ENCODE measurements around the gene HIPK4.
"Not testable (repeated sequence)": the region's sequence is repeated elsewhere in the genome, so short reads cannot be mapped to it uniquely, and the experiment has no call there.

Gene HIPK4

GRCh38 chr19:40392894-40393517, 3.0 kb upstream of the HIPK4 start:
- no peak for DNase-seq

DNA sequence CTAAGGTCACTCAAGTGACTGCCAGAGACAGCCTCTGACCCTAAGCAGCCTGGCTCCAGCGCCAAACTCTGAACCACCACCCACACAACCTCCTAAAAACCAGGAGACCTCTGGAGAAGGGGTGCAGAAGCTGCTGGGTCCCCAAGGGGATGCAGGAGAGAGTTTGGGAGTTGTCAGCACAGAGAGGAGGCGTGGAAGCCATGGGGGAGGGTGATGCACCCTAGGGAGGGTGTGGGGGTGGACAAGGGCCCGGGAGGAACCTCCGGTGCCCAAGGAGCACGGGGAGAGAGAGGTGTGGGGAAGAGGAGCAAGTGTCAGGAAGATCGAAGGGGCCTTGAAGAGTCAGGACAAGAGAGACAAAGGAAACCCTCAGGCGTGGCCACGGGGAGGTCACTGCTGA, 2.1 kb upstream of the HIPK4 start:
- DNase-seq: no peak

DNA sequence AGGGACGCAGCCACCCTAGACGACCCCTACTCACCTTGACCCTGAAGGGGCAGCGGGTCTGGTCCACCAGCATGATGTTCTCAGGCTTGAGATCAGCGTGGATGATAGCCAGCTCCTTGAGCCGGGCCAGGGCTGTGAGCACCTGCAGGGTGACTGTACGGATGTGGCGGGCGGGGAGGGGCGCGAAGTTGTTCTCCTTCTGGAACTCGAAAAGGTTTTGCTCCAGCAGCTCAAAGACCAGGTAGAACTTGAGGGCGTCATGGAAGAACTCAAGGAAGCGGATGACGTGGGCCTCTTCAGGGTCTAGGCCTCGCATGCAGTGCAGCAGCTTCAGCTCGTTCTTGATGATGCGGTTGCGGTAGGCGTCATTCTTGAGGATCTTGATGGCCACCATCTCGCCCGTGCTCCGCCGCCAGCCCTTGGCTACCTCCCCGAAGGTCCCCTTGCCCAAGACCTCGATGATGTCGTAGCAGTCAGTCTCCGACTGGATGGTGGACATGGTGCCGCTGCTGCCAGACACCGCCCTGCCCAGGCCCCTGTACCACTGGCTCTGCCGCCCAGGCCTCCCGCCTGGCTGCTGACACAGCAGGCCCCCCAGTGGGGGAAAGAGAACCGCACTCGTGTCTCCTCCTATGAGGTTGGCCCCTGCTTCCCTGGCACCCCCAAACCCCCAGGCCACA, 437 bp downstream of the HIPK4 start:
- no peak for DNase-seq

- no peak for DNase-seq
Observed at GRCh38 chr19:40388481-40388880, 1.5 kb downstream of the HIPK4 start.

DNA sequence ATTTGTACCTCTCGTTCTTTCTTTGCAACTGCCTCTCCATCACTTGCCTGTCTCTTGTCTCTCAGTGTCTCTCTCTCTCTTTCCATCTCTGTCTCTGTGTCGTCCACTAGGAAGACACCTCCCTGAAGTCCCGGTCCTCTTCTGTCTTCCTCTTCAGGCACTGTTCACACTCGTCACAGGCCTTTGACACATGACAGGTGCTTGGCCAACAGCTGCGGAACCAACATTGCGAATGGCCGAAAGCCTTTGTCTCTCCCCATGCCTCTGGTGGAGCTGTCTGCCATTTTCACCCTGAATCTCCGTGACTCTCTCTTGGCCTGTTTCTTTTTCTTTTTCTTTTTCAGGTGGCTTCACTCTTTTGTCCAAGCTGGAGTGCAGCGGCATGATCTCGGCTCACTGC, 2.8 kb downstream of the HIPK4 start:
- DNase-seq: no peak

DNA sequence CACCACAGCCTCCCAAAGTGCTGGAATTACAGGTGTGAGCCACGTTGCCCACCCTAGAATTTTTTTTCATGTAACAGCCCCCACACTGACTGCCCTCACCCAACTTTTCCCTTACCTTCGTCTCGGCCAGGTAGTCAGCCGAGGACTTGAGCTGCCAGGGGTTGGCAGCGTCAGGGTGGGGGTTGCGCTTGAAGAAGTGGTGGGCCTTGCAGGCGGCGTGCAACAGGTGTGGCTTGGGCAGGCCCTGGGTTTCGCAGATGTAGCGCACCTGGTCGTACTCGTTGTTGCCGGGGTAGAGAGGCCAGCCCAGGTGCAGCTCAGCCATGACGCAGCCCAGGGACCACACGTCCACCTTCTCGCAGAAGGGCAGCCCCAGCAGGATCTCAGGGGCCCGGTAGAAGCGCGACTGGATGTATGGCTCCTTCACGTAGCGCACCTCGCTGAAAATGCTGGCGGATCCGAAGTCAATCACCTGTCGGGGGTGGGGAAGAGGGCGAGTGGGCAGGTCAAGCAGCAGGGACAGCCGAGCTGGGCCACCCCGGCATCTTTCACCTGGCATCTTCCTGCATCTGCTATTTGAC, 6.2 kb downstream of the HIPK4 start:
- no peak for DNase-seq

DNA sequence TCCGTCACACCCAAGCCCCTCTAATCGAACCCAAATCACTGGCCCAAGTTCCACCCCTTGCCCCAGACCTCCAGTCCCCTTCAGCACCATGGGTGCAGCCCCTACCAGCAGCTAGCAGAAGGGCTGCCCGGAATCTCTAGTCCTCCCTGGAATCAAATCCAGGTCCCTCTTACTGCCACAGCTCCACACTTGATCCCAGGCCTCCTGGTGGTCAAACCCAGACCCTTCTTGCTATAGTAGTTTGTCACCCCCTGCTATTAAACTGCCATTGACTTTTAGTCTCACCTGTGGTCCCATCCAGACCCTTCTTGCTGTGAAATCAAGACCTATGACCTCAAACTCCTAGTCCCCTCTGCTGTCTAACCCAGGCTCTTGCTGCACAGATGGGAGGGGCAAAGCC, 8.7 kb downstream of the HIPK4 start:
- no peak for DNase-seq

GRCh38 chr19:40380199-40381037, 9.6 kb downstream of the HIPK4 start:
- no peak for DNase-seq

DNA sequence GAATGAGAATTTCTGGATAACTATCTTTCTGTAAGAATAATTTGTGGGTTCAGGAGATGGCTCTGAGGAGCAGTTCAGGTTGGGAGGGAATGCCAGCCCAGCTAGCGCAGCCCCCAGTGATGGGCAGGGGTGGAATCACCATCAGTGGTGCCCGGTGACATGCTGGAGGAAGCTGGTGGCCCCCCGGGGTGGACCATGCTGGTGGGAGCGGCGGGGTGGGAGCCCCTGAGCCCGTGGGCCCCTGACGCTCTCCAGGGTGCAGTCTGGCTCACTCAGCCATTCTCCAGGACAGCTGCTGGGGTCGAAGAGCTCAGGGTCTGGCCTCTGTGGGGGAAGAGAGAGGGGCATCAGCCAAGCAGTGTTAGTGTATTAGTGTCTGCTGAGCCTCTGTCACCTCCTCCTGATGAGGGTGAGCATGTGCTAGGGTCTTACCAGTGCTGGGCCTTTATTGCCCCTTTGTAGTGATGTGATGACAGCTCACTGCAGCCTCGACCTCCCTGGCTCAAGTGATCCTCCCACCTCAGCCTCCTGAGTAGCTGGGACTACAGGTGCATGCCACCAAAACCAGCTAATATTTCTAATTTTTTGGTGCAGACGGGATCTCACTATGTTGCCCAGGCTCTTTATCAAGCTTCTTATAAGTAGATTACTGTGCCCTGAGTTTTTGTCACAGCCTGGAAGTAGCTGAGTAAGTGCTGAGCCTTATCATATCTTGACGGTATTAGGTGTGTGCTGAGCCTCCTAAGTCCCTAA, 10.4 kb downstream of the HIPK4 start:
- DNase-seq: no peak

DNA sequence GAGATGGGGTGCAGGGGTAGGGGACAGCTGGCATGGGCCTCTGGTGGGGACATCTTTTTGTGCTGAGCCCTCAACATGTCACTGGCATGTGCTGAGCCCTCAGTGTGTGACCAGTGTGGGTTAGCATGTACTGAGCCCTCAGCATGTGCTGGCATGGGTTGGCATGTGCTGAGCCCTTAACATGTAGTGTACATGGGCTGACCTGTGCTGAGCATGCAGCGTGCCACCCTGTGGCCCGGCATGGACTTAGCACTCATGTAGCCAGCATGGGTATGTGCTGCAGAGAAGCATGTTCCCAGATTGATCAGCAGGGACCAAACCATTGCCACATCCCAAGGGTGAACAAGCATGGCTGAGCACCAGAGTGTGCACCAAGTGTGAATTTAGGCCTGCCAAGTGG, 11.5 kb downstream of the HIPK4 start:
- no peak for DNase-seq

GRCh38 chr19:40377876-40378385, 12.1 kb downstream of the HIPK4 start:
- no peak for DNase-seq

DNA sequence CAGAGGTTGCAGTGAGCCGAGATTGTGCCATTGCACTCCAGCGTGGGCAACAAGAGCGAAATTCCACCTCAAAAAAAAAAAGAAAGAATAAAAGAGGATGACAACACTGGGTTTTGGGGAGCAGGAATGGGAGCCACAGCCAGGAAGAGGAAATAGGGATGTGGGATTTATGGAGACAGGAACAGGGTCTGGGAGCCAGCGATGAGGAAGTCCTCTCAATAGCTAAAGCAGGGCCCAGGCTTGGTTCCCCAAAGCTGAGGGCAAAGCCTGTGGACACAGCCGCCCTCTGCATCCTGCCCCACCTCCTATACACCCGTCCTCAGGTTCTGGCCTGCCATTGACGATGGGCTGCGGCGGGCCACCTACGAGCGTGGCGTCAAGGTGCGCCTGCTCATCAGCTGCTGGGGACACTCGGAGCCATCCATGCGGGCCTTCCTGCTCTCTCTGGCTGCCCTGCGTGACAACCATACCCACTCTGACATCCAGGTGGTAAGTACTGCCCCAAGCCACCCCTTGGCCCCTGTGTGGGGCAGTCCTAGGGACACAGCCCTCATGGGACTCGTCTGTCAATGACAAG, 13.6 kb downstream of the HIPK4 start:
- no peak for DNase-seq

DNA sequence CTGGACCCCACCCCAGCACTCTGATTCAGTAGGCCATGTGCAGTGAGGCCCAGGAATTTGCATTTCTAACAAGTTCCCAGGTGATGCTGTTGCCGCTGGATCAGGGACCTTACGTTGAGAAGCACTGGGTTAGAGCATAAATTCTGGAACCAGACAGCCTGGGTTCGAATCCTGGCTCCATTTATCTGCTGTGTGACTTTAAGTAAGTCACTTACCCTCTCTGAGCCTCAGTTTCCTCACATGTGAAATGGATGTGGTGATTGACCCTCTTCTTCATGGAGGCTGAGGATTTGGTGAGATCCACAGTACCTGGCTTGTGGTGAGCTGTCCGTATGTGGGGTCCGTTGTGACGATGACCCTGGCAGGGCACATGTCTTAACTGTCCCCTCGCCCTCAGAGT, 15.9 kb downstream of the HIPK4 start:
- no peak for DNase-seq

- no peak for DNase-seq
Observed at GRCh38 chr19:40371802-40372122, 18.2 kb downstream of the HIPK4 start.

DNA sequence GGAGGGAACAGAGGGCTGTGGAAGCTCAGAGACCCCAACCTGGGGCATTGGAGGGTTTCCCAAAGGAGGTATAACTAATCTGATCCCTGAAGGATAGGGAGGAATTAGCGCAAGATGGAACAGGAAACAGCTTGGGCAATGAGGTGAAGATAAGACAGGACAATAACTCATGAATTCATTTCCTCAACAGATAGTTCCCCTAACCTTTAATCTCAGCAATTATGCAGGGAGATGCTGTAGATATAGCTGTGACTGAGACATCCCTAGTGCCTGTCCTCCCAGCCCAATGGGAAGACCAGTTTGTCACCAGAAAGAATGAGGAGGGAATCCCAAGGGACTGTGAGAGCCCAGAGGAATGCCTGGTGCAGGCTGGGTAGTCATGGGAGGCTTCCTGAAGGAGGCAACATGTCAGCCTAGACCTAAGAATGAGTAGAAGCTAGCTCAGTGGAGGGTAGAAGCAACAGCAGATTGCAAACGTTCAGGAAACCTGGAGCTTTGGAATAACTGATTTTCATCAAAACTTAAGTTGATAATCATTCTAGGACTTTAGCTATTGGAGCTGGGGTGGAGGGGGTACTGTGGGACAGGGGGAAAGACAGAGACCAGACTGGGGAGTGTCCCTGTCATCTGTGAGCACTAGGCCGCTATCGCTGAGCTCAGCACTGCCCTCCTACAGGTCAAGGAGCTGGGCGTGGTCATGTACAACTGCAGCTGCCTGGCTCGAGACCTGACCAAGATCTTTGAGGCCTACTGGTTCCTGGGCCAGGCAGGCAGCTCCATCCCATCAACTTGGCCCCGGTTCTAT, 18.8 kb downstream of the HIPK4 start:
- no peak for DNase-seq

- not testable (repeated sequence) for DNase-seq
Observed at GRCh38 chr19:40370253-40370652, 19.7 kb downstream of the HIPK4 start.

DNA sequence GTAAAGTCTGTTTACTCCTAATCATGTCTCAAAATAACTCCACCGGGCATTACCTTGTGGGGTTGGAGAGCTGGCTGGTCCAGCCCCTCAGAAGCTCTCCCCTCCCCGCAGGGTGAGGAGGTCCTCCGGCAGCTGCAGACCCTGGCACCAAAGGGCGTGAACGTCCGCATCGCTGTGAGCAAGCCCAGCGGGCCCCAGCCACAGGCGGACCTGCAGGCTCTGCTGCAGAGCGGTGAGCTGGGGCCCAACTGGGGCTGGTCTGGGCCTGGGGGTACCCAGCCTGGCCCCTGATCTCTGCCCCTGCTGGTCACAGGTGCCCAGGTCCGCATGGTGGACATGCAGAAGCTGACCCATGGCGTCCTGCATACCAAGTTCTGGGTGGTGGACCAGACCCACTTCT, 20.2 kb downstream of the HIPK4 start:
- DNase-seq: no peak

DNA sequence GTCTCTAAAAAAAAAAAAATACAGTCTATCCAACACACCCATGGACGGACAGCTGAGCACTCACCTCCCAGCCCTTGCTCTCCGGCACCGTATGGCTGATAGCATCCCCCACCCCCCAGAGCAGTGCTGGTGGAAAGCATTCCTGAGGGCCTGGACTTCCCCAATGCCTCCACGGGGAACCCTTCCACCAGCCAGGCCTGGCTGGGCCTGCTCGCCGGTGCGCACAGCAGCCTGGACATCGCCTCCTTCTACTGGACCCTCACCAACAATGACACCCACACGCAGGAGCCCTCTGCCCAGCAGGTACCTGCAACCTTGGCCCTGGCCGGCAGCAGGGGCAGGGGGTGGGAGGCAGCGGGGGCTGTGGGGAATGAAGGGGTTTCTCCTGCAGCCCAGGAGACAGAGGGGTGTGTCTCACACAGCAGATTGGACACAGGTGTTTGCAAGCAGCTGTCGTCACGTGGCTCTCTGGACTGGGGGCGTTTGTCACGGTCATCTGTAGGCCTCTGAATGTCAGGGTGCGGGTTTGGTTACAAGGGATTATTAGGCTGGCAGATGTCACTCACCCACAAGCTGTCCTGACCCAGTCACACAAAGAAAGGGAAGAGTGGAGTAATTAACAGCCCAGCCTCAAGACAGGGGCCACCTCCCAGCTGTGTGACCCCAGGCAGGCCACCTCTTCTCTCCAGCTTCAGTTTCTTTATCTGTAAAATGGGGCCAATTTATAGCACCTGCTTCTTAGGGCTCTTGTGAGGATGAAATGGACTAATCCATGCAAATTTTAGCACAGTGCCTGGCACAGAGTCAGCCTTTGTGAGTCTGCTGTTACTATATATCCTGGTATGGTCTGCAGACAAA, 22.2 kb downstream of the HIPK4 start:
- DNase-seq: no peak

DNA sequence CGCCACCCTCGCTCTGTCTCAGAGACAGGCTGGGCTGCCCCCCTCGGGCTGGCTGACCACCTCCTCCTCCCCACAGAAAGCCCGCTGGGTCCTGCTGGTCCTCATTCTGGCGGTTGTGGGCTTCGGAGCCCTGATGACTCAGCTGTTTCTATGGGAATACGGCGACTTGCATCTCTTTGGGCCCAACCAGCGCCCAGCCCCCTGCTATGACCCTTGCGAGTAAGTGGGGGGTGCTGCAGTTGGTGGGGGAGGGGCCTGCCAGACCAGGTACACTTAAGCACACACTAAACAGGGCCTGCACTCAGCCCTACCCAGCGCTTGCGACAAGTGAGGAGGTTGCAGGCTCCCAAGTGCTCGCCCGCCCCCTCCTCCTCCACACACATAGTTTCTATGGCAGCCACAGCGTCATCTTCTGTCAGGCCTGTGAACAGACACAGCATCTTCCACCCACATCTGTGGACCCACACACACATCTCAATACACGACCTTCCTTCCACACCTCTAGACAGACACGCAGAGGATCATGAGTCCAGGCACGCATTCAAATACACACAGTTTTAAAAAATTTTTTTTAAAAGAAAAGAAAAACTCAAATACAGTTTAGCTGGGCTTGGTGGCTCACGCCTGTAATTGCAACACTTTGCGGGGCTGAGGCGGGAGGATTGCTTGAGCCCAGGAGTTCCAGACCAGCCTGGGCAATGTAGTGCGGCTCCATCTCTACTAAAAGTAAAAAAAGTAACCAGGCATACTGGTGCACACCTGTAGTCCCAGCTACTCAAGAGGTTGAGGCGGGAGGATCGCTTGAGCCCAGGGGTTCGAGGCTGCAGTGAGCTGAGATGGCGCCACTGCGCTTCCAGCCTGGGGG, 23.1 kb downstream of the HIPK4 start:
- no peak for DNase-seq

All from DMS79 treated with DMSO at 0.1 percent for 48 hours (cell line).